Activated naive CD4-positive, alpha-beta T cell treated with anti-CD3 and anti-CD28 coated beads for 36 hours (primary cell): ENCODE results near the gene FAM174A. TPM values are rescaled to one million over a fixed set of nuclear protein-coding genes. Genes with fewer than 3 reads are reported as not detected.
"Not testable (repeated sequence)": the region's sequence is repeated elsewhere in the genome, so short reads cannot be mapped to it uniquely, and the experiment has no call there.

Experiments used
- CTCF ChIA-PET: fragments of 350-600 bp; sonication (Branson Sonifier 250); formaldehyde crosslinking; loops from one replicate; lab custom pipeline; 2021; ENCODE audit warnings: antibody characterized with exemption; lab: Charles Lee
- DNase-seq: peaks from one replicate; pipeline ENCODE4 v3.0.0-alpha.2; 2020
- H3K27ac Mint-ChIP-seq: one replicate; pipeline ENCODE4 v1.8.0; 2021; ENCODE audit warnings: mild to moderate bottlenecking, mixed read lengths
- H3K27me3 Mint-ChIP-seq: one replicate; pipeline ENCODE4 v1.8.0; 2021; ENCODE audit warnings: low read depth, mixed read lengths
- H3K36me3 Mint-ChIP-seq: one replicate; pipeline ENCODE4 v1.8.0; 2021; ENCODE audit warnings: low read depth, mixed read lengths
- H3K4me1 Mint-ChIP-seq: one replicate; pipeline ENCODE4 v1.8.0; 2021; ENCODE audit warnings: low read depth, mixed read lengths
- H3K4me3 Mint-ChIP-seq: one replicate; pipeline ENCODE4 v1.8.0; 2021; ENCODE audit warnings: mild to moderate bottlenecking, moderate library complexity, mixed read lengths
- H3K9me3 Mint-ChIP-seq: one replicate; pipeline ENCODE4 v1.8.0; 2021; ENCODE audit warnings: mixed read lengths
- intact Hi-C: fragments of 100-400 bp; cut with micrococcal nuclease; formaldehyde crosslinking; loops from one replicate; pipeline ENCODE4 v1.15.1; 2023
- total RNA-seq, 2 experiments: library from RNA; stranded (reverse); gene quantifications; one replicate each; pipeline ENCODE4 v1.2.3, GENCODE V29; 2021

The FAM174A gene
- total RNA-seq, 2 experiments from 2014 or later, result 3.1 to 3.9 TPM

- Mint-ChIP-seq H3K4me3 (no peak overlapping the region), H3K27me3 (no peaks in the 10 kb centered on the region), H3K27ac (no peak overlapping the region), H3K4me1 (no peaks in the 10 kb centered on the region), H3K36me3 (peaks cover 8% of the 10 kb centered on the region), H3K9me3 (no peaks in the 10 kb centered on the region)
- no peak for DNase-seq
- intact Hi-C loops, result no loop called here
- CTCF ChIA-PET, result no interaction called here
These were observed 49.7 kb downstream of the FAM174A start for GRCh38 chr5:100584889-100585288.

DNA sequence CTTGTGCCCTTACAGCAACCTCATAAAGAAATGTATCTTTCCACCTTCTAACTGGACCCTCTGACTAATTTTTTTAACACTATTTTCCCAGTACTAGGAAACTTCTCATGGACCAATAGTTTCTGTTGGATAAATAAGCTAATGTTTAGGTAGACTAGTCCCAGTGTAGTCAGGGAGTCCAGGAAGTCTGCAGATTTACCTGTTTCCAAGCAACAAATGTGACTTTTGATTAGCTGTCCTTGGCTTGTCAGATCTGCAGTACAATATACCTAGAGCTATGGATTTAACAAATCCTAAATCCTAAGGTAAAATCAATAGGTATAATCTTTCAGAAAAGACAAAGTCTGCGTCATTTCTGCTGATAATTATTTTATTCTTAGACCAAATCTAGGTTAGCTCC, 55.7 kb downstream of the FAM174A start:
- no peaks in the 10 kb centered on the region for H3K27me3 Mint-ChIP-seq
- H3K4me3 Mint-ChIP-seq, result no peak overlapping the region
- DNase-seq, result no peak
- intact Hi-C loops, result no loop called here
- H3K27ac Mint-ChIP-seq, result no peak overlapping the region
- no peaks in the 10 kb centered on the region for H3K4me1 Mint-ChIP-seq
- peaks cover 5% of the 10 kb centered on the region for H3K36me3 Mint-ChIP-seq
- CTCF ChIA-PET, result interaction anchor here (1.2 kb wide), 1 partner anchor 312 kb away, joined by 6 read pairs; no protein-coding TSS in a partner anchor
- no peaks in the 10 kb centered on the region for H3K9me3 Mint-ChIP-seq

GRCh38 chr5:100595152-100595811, 60.1 kb downstream of the FAM174A start:
- H3K4me1 Mint-ChIP-seq, result no peaks in the 10 kb centered on the region
- H3K27ac Mint-ChIP-seq, result no peak overlapping the region
- CTCF ChIA-PET, result interaction anchor here (0.6 kb wide), 1 partner anchor 96 kb away, joined by 4 read pairs; no protein-coding TSS in a partner anchor
- H3K27me3 Mint-ChIP-seq, result no peaks in the 10 kb centered on the region
- no peak for DNase-seq
- H3K36me3 Mint-ChIP-seq, result no peaks in the 10 kb centered on the region
- no peak overlapping the region for H3K4me3 Mint-ChIP-seq
- intact Hi-C loops, result no loop called here
- H3K9me3 Mint-ChIP-seq, result no peaks in the 10 kb centered on the region

GRCh38 chr5:100595812-100596173, 60.6 kb downstream of the FAM174A start:
- DNase-seq, result no peak
- no peaks in the 10 kb centered on the region for H3K4me1 Mint-ChIP-seq

GRCh38 chr5:100598446-100598845, 63.3 kb downstream of the FAM174A start:
- no peak overlapping the region for H3K27ac Mint-ChIP-seq
- DNase-seq, result no peak
- no peak overlapping the region for H3K4me3 Mint-ChIP-seq
- no peaks in the 10 kb centered on the region for H3K9me3 Mint-ChIP-seq
- H3K4me1 Mint-ChIP-seq, result no peaks in the 10 kb centered on the region
- H3K27me3 Mint-ChIP-seq, result peaks cover 4% of the 10 kb centered on the region
- CTCF ChIA-PET, result no interaction called here
- intact Hi-C loops, result no loop called here
- no peaks in the 10 kb centered on the region for H3K36me3 Mint-ChIP-seq

More at GRCh38 chr5:100595812-100596173, 60.6 kb downstream of the FAM174A start:
- no peaks in the 10 kb centered on the region for H3K9me3 Mint-ChIP-seq
- no peak overlapping the region for H3K27ac Mint-ChIP-seq
- intact Hi-C loops, result no loop called here
- H3K27me3 Mint-ChIP-seq, result peaks cover 3% of the 10 kb centered on the region
- H3K36me3 Mint-ChIP-seq, result no peaks in the 10 kb centered on the region
- H3K4me3 Mint-ChIP-seq, result no peak overlapping the region
- CTCF ChIA-PET, result interaction anchor here (0.5 kb wide), 1 partner anchor 1269 kb away, joined by 3 read pairs; no protein-coding TSS in a partner anchor

GRCh38 chr5:100600298-100600994, 65.3 kb downstream of the FAM174A start:
- intact Hi-C loops, result no loop called here
- no peaks in the 10 kb centered on the region for H3K9me3 Mint-ChIP-seq
- no peak overlapping the region for H3K27ac Mint-ChIP-seq
- no peaks in the 10 kb centered on the region for H3K36me3 Mint-ChIP-seq
- DNase-seq, result no peak
- CTCF ChIA-PET, result no interaction called here
- peaks cover 4% of the 10 kb centered on the region for H3K27me3 Mint-ChIP-seq
- H3K4me3 Mint-ChIP-seq, result no peak overlapping the region
- no peaks in the 10 kb centered on the region for H3K4me1 Mint-ChIP-seq

- Mint-ChIP-seq H3K36me3 (no peaks in the 10 kb centered on the region), H3K27ac (no peak overlapping the region), H3K4me1 (no peaks in the 10 kb centered on the region), H3K9me3 (no peaks in the 10 kb centered on the region), H3K27me3 (peaks cover 4% of the 10 kb centered on the region), H3K4me3 (no peak overlapping the region)
- CTCF ChIA-PET, result interaction anchor here (0.5 kb wide), 1 partner anchor 110 kb away, joined by 3 read pairs; no protein-coding TSS in a partner anchor
- intact Hi-C loops, result no loop called here
- no peak for DNase-seq
These were observed 68.0 kb downstream of the FAM174A start for GRCh38 chr5:100603141-100603540.

GRCh38 chr5:100604021-100604420, 68.8 kb downstream of the FAM174A start:
- H3K36me3 Mint-ChIP-seq, H3K27me3 Mint-ChIP-seq, H3K4me3 Mint-ChIP-seq, H3K9me3 Mint-ChIP-seq, H3K4me1 Mint-ChIP-seq, CTCF ChIA-PET, DNase-seq, H3K27ac Mint-ChIP-seq, intact Hi-C loops: not testable (repeated sequence)

- DNase-seq, result no peak
- Mint-ChIP-seq H3K4me1 (no peaks in the 10 kb centered on the region), H3K36me3 (no peaks in the 10 kb centered on the region), H3K9me3 (no peaks in the 10 kb centered on the region), H3K4me3 (no peak overlapping the region), H3K27me3 (peaks cover 15% of the 10 kb centered on the region), H3K27ac (no peak overlapping the region)
- CTCF ChIA-PET, result no interaction called here
- intact Hi-C loops, result no loop called here
These were observed 74.4 kb downstream of the FAM174A start for GRCh38 chr5:100609594-100609993.

DNA sequence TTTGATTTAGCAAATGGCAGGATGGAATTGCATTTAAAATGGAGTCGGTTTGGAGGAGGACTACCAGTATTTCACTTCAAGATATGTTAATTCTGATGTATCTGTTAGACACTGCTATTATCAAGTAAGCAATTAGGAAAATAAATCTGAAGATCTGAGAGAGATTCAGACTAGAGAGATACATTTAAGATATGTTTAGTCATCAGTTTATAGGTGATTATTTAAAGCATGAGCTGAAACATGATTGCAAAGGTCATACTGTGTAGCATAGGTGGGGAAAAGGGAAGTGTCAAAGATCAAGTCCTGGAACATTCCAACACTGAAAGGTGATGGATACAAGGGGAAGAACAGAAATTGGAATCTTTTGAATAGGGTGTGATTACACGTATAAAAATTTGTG, 79.1 kb downstream of the FAM174A start:
- intact Hi-C loops, result no loop called here
- CTCF ChIA-PET, result no interaction called here
- Mint-ChIP-seq H3K9me3 (no peaks in the 10 kb centered on the region), H3K36me3 (no peaks in the 10 kb centered on the region), H3K27me3 (peaks cover 14% of the 10 kb centered on the region), H3K4me3 (no peak overlapping the region), H3K4me1 (no peaks in the 10 kb centered on the region), H3K27ac (no peak overlapping the region)
- no peak for DNase-seq

DNA sequence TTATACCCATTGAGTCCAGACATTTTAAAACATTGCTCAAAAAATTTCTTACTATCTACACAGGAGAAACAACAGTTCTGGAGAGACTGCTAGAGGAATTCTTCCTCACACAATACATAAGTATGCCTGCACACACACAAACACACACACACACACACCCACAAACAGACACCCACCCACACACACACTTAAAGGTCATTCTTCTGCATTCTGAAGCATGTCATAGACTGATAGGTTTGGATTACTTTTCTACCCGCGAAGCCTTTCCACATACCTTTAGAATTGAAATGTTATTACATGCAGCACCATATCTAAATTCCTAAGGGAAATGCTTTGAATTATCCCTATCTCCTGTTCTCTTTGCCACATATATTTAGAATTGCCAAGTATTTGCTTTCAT, 80.2 kb downstream of the FAM174A start:
- intact Hi-C loops, result no loop called here
- peaks cover 7% of the 10 kb centered on the region for H3K27me3 Mint-ChIP-seq

DNA sequence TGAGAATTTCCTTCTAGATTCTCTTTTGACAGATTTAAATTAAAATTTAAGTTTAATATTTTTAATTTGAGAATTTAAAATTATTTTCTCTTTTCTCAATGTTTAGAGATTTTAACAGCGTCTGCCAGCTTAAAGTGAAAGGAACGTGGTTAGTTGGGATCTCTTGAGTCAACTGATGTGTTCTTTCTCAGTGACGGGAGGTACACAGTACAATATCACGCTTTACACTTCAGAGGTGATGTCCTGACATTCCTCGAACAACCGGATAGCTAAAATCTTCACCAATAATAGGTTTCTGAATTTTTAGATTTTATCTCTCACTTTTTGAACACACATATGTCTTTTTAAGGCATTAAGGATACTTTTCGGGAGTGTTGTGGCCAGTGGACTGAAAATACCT, 81.1 kb downstream of the FAM174A start:
- no peak overlapping the region for H3K4me3 Mint-ChIP-seq
- no peaks in the 10 kb centered on the region for H3K9me3 Mint-ChIP-seq
- H3K4me1 Mint-ChIP-seq, result no peaks in the 10 kb centered on the region
- CTCF ChIA-PET, result interaction anchor here (0.9 kb wide), 1 partner anchor 773 kb away, joined by 3 read pairs; no protein-coding TSS in a partner anchor
- DNase-seq, result no peak
- no peaks in the 10 kb centered on the region for H3K36me3 Mint-ChIP-seq
- intact Hi-C loops, result no loop called here
- H3K27me3 Mint-ChIP-seq, result peaks cover 5% of the 10 kb centered on the region
- H3K27ac Mint-ChIP-seq, result no peak overlapping the region

More for the DNA sequence above, 80.2 kb downstream of the FAM174A start:
- H3K4me3 Mint-ChIP-seq, result no peak overlapping the region
- H3K4me1 Mint-ChIP-seq, result no peaks in the 10 kb centered on the region
- no peak for DNase-seq
- CTCF ChIA-PET, result no interaction called here
- H3K36me3 Mint-ChIP-seq, result no peaks in the 10 kb centered on the region
- no peak overlapping the region for H3K27ac Mint-ChIP-seq
- no peaks in the 10 kb centered on the region for H3K9me3 Mint-ChIP-seq

GRCh38 chr5:100616981-100617380, 81.8 kb downstream of the FAM174A start:
- Mint-ChIP-seq H3K4me1 (no peaks in the 10 kb centered on the region), H3K4me3 (no peak overlapping the region), H3K27me3 (peaks cover 3% of the 10 kb centered on the region), H3K36me3 (no peaks in the 10 kb centered on the region), H3K27ac (no peak overlapping the region), H3K9me3 (no peaks in the 10 kb centered on the region)
- intact Hi-C loops, result no loop called here
- no peak for DNase-seq
- CTCF ChIA-PET, result interaction anchor here (0.9 kb wide), 1 partner anchor 773 kb away, joined by 3 read pairs; no protein-coding TSS in a partner anchor
